K562 (cell line): ENCODE results near the gene PTPRT. TPM values are rescaled to one million over a fixed set of nuclear protein-coding genes. Genes with fewer than 3 reads are reported as not detected.

Source experiments
- ATAC-seq: fragments of 200-7000 bp; cut with Tn5 transposase; 3 replicates; pipeline ENCODE4 v1.9.1; 2020; ENCODE audit warnings: moderate library complexity
- BruUV-seq: library from RNA; stranded (reverse); fragments of 400-500 nt; replicated peaks from 2 replicates; lab custom pipeline; 2021; lab: Mats Ljungman, UMichigan
- CTCF ChIA-PET: fragments of 300-600 bp; formaldehyde crosslinking; extraction: SDS; loops from one replicate; lab custom pipeline; 2021; ENCODE audit warnings: low intra/inter-chr PET ratio; lab: Yijun Ruan, JAX
- POLR2A ChIA-PET: fragments of 300-600, 350-650 bp; sonication (Branson Sonifier 250); formaldehyde crosslinking; extraction: SDS; loops from one replicate; lab custom pipeline; 2021; ENCODE audit warnings: antibody characterized with exemption, inconsistent platforms; lab: Yijun Ruan, JAX
- DNase-seq, 4 experiments: peaks; one replicate each; pipeline versions ENCODE4 v3.0.0 to v3.0.0-alpha.2; 2011 to 2018; ENCODE audit warnings: low spot score in 3 of 4, mixed read lengths in 3 of 4; ENCODE audit errors: extremely low read depth in 1 of 4
- FAIRE-seq: peaks from 2 replicates; lab custom pipeline; 2011; peaks lifted over from hg19 to GRCh38; lab: Jason Lieb, UNC
- H2AFZ ChIP-seq: 2 replicates; pipeline ENCODE4 v1.6.0; 2011; ENCODE audit warnings: low read depth, low read length, control low read depth, inconsistent platforms
- H3K27ac ChIP-seq: fragments of 200-600 bp; 3 replicates; pipeline ENCODE4 v1.8.0; 2011; ENCODE audit warnings: low read depth, mild to moderate bottlenecking, control low read depth, inconsistent platforms, low read length, moderate library complexity, mixed read lengths; ENCODE audit errors: extremely low read depth
- H3K27me3 ChIP-seq, 2 experiments: fragments of 300-600 bp in 1 of 2; 2 replicates in 1 of 2; 3 replicates in 1 of 2; pipeline versions ENCODE4 v1.6.0 to v1.8.0; 2011; ENCODE audit warnings: inconsistent platforms in 2 of 2, low read length in 2 of 2, mild to moderate bottlenecking in 1 of 2, mixed read lengths in 1 of 2, moderate library complexity in 1 of 2; ENCODE audit not compliant: control insufficient read depth in 2 of 2, insufficient read depth in 2 of 2
- H3K36me3 ChIP-seq: fragments of 300-600 bp; 3 replicates; pipeline ENCODE4 v1.8.0; 2011; ENCODE audit warnings: mild to moderate bottlenecking, low read length, inconsistent platforms; ENCODE audit not compliant: control insufficient read depth, insufficient read depth
- H3K4me1 ChIP-seq, 2 experiments: fragments of 200-600 bp in 1 of 2; replicated peaks in 1 of 2; 2 replicates in 1 of 2; 3 replicates in 1 of 2; pipeline versions ENCODE4 v1.5.1 to v1.8.0; 2011; ENCODE audit warnings: inconsistent platforms in 2 of 2, low read length in 2 of 2, mild to moderate bottlenecking in 1 of 2, mixed read lengths in 1 of 2, moderate library complexity in 1 of 2; ENCODE audit not compliant: control insufficient read depth in 2 of 2, insufficient read depth in 2 of 2
- H3K4me2 ChIP-seq: 2 replicates; pipeline ENCODE4 v1.6.1; 2011; ENCODE audit warnings: low read length, control low read depth, inconsistent platforms, mixed read lengths; ENCODE audit not compliant: insufficient read depth
- H3K4me3 ChIP-seq: fragments of 200-600 bp; sonication (generic), shearing (Covaris generic); 2 replicates; pipeline ENCODE4 v1.5.1; 2016; ENCODE audit warnings: control low read depth, inconsistent platforms
- H3K79me2 ChIP-seq: fragments of 200-600 bp; 3 replicates; pipeline ENCODE4 v1.8.0; 2011; ENCODE audit warnings: low read length, inconsistent platforms; ENCODE audit not compliant: control insufficient read depth, insufficient read depth
- H3K9ac ChIP-seq, 2 experiments: 2 replicates each; pipeline versions ENCODE4 v1.6.0 to v1.6.1; 2011; ENCODE audit warnings: low read depth in 2 of 2, low read length in 2 of 2, control low read depth in 1 of 2, inconsistent platforms in 1 of 2, mild to moderate bottlenecking in 1 of 2, mixed read lengths in 1 of 2; ENCODE audit not compliant: insufficient read depth in 1 of 2
- H3K9me1 ChIP-seq: one replicate; pipeline ENCODE4 v1.6.0; 2011; ENCODE audit warnings: inconsistent platforms, mild to moderate bottlenecking, low read length, moderate library complexity; ENCODE audit not compliant: control insufficient read depth, insufficient read depth
- H3K9me3 ChIP-seq: replicated peaks from 2 replicates; pipeline ENCODE4 v1.5.1; 2011; ENCODE audit warnings: low read depth, low read length, inconsistent platforms; ENCODE audit not compliant: control insufficient read depth, insufficient read depth
- H4K20me1 ChIP-seq: replicated peaks from 2 replicates; pipeline ENCODE4 v1.6.1; 2011; ENCODE audit warnings: low read length, inconsistent platforms, mixed read lengths; ENCODE audit not compliant: control insufficient read depth, insufficient read depth
- EZH2 ChIP-seq: IDR thresholded peaks from 2 replicates; pipeline ENCODE4 v1.6.1; 2012; ENCODE audit warnings: low read depth, mild to moderate bottlenecking, inconsistent platforms, low read length, borderline replicate concordance
- MEIS2 ChIP-seq: fragments of 450-650 bp; IDR thresholded peaks from 2 replicates; pipeline ENCODE4 v1.6.1; 2014; ENCODE audit warnings: mild to moderate bottlenecking; ENCODE audit not compliant: partially characterized antibody
- WGBS: fragments of 100-300 bp; shearing (Covaris generic); methylation state at CpG from one replicate; pipeline ENCODE4 v1.1.6; 2016; ENCODE audit warnings: low coverage, mixed read lengths; ENCODE audit not compliant: insufficient coverage; ENCODE audit errors: missing lambda C conversion rate; 5-methylcytosine and 5-hydroxymethylcytosine counted together
- in situ Hi-C: fragments of 300-500 bp; cut with MboI; formaldehyde crosslinking; loops from 4 replicates; pipeline ENCODE4 v1.15.0; 2018; ENCODE audit warnings: inconsistent platforms, mixed read lengths
- intact Hi-C: fragments of 100-400 bp; cut with micrococcal nuclease; formaldehyde crosslinking; loops from 2 replicates; pipeline ENCODE4 v1.14.2; 2022
- polyA plus RNA-seq, 8 experiments: library from polyadenylated mRNA; depleted of rRNA in 4 of 8; stranded (reverse) in 5 of 8; unstranded in 3 of 8; fragments of >200 nt; fragmentation: Nextera tagmentation in 2 of 8; fragmentation: Illumina TruSeq in 1 of 8; extraction: Ambion mirVana in 2 of 8; extraction: Trizol in 1 of 8; gene quantifications; 2 replicates each; pipeline versions ENCODE4 v1.2.1 to v1.2.3, GENCODE V29; 2011 to 2014; ENCODE audit warnings: inconsistent platforms in 1 of 8, missing spikeins in 1 of 8
- total RNA-seq, 7 experiments: library from RNA; depleted of rRNA in 6 of 7; stranded (reverse); fragments of >200 nt in 6 of 7; fragmentation: Illumina TruSeq in 2 of 7; extraction: Trizol in 2 of 7; gene quantifications; 2 replicates each; pipeline versions ENCODE4 v1.2.1 to v1.2.3, GENCODE V29; 2011 to 2021; ENCODE audit warnings: low replicate concordance in 1 of 7
- TF ChIP-seq, protein P1 (sequence below): fragments of 250-450 bp; sonication (Bioruptor Pico); IDR thresholded peaks from 2 replicates; pipeline ENCODE4 v1.4.0; 2020; ENCODE audit warnings: mild to moderate bottlenecking

PTPRT gene
- total and polyA plus RNA-seq, 9 of the 15 experiments (the other 6 are each of a cell fraction or from before 2014, with no cell fraction given): not detected

DNA sequence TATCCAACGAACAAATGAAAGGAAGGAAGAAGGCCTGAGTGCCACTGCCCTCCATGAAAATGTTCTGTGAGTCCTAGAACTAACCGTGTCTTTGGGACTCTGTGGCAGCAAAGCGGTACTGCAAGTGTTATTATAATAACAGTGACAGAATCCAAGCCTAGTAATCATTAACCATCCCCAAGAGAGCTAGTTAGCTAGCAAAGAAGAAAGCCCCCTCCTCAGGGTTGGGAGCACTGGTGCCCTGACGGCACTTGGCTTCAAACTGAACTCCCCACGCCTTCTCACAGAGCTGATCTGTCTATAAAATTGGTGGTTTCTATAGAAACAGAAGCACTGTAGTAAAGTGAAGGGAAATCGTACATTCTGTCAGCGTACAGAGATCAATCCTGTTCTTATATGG lies 239.8 kb downstream of the PTPRT start:
- no peak for DNase-seq

More for the DNA sequence above, 239.8 kb downstream of the PTPRT start:
- H3K4me1 ChIP-seq: no peaks in the 10 kb centered on the region
- WGBS: 1% methylated on average over 7 of the region's 7 CpGs
- H4K20me1 ChIP-seq: no peaks in the 10 kb centered on the region
- H3K79me2 ChIP-seq: no peaks in the 10 kb centered on the region
- no TSS peak for BruUV-seq
- no peak overlapping the region for H3K9ac ChIP-seq
- no peaks in the 10 kb centered on the region for H3K9me1 ChIP-seq
- no peak overlapping the region for H3K4me3 ChIP-seq
- no peak overlapping the region for H3K4me2 ChIP-seq
- no peak for ATAC-seq
- FAIRE-seq: no peak
- H3K36me3 ChIP-seq: no peaks in the 10 kb centered on the region
- H3K9me3 ChIP-seq: no peaks in the 10 kb centered on the region
- intact Hi-C loops (no loop called here), in situ Hi-C loops (no loop called here)
- CTCF ChIA-PET: no interaction called here
- no peak overlapping the region for H2AFZ ChIP-seq
- POLR2A ChIA-PET: no interaction called here
- H3K27me3 ChIP-seq: no peaks in the 10 kb centered on the region; a peak in 1 of 5 replicates
- H3K27ac ChIP-seq: no peak overlapping the region
- TF ChIP-seq MEIS2: no peak
- TF ChIP-seq, protein P1, sequence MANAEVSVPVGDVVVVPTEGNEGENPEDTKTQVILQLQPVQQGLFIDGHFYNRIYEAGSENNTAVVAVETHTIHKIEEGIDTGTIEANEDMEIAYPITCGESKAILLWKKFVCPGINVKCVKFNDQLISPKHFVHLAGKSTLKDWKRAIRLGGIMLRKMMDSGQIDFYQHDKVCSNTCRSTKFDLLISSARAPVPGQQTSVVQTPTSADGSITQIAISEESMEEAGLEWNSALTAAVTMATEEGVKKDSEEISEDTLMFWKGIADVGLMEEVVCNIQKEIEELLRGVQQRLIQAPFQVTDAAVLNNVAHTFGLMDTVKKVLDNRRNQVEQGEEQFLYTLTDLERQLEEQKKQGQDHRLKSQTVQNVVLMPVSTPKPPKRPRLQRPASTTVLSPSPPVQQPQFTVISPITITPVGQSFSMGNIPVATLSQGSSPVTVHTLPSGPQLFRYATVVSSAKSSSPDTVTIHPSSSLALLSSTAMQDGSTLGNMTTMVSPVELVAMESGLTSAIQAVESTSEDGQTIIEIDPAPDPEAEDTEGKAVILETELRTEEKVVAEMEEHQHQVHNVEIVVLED (CRISPR knock-in tag): no peak
- TF ChIP-seq EZH2: no peak
